Brain pericyte (primary cell): ENCODE data around the gene MEGF11.

Source experiments
- DNase-seq: peaks from one replicate; pipeline ENCODE4 v3.0.0-alpha.2; 2012; ENCODE audit warnings: low read depth, low spot score

MEGF11 gene

GRCh38 chr15:66171841-66172240, 81.7 kb downstream of the MEGF11 start:
- no peak for DNase-seq

GRCh38 chr15:66170716-66171115, 82.8 kb downstream of the MEGF11 start:
- DNase-seq = no peak

GRCh38 chr15:66170042-66170441, 83.5 kb downstream of the MEGF11 start:
- no peak for DNase-seq

- no peak for DNase-seq
These were observed 83.9 kb downstream of the MEGF11 start for GRCh38 chr15:66169625-66170024.

- no peak for DNase-seq
These were observed 84.5 kb downstream of the MEGF11 start for GRCh38 chr15:66169023-66169422.

- DNase-seq = no peak
These were observed 85.7 kb downstream of the MEGF11 start for GRCh38 chr15:66167854-66168253.

GRCh38 chr15:66165856-66166255, 87.7 kb downstream of the MEGF11 start:
- no peak for DNase-seq

GRCh38 chr15:66164788-66165187, 88.8 kb downstream of the MEGF11 start:
- no peak for DNase-seq

GRCh38 chr15:66163553-66163952, 90.0 kb downstream of the MEGF11 start:
- DNase-seq = no peak

- no peak for DNase-seq
These were observed 91.3 kb downstream of the MEGF11 start for GRCh38 chr15:66162286-66162685.

GRCh38 chr15:66161575-66162118, 91.9 kb downstream of the MEGF11 start:
- no peak for DNase-seq

- no peak for DNase-seq
These were observed 92.4 kb downstream of the MEGF11 start for GRCh38 chr15:66161108-66161507.

- no peak for DNase-seq
These were observed 96.0 kb downstream of the MEGF11 start for GRCh38 chr15:66157507-66157906.

GRCh38 chr15:66156310-66156975, 97.1 kb downstream of the MEGF11 start:
- no peak for DNase-seq

GRCh38 chr15:66155065-66155464, 98.5 kb downstream of the MEGF11 start:
- no peak for DNase-seq

- DNase-seq = no peak
These were observed 99.0 kb downstream of the MEGF11 start for GRCh38 chr15:66154581-66154980.

GRCh38 chr15:66153549-66154415, 99.8 kb downstream of the MEGF11 start:
- no peak for DNase-seq

- no peak for DNase-seq
These were observed 100.9 kb downstream of the MEGF11 start for GRCh38 chr15:66152650-66153049.

GRCh38 chr15:66151809-66152208, 101.7 kb downstream of the MEGF11 start:
- no peak for DNase-seq

GRCh38 chr15:66149871-66150270, 103.7 kb downstream of the MEGF11 start:
- no peak for DNase-seq

GRCh38 chr15:66148187-66148586, 105.4 kb downstream of the MEGF11 start:
- no peak for DNase-seq

GRCh38 chr15:66147440-66147839, 106.1 kb downstream of the MEGF11 start:
- no peak for DNase-seq

GRCh38 chr15:66145726-66146182, 107.8 kb downstream of the MEGF11 start:
- DNase-seq = no peak
